ENCODE data around the gene PIP5K1A. TPM values are rescaled to one million over a fixed set of nuclear protein-coding genes. Genes with fewer than 3 reads are reported as not detected.
A peak's percentile ranks its signal among the peaks of the same experiment; 100 is the strongest.
"Not testable (repeated sequence)": the region's sequence is repeated elsewhere in the genome, so short reads cannot be mapped to it uniquely, and the experiment has no call there.

PIP5K1A gene
- total RNA-seq, 2 experiments from 2014 or later, result 74.5 to 85.1 TPM

- peaks cover 58% of the 10 kb centered on the region for H3K36me3 Mint-ChIP-seq (ENCODE audit: low read depth)
- ATAC-seq (peak; percentile 96), DNase-seq (peak; percentile 98)
- H3K9me3 Mint-ChIP-seq (ENCODE audit: low read depth), result no peaks in the 10 kb centered on the region
- intact Hi-C loops (cut with DNase I, micrococcal nuclease), result loop anchor here (1.0 to 10.0 kb wide), 14 partner anchors 10 to 601 kb away; partner anchors contain the start of genes PSMD4 (in 2 of the 2), ENSA (in 1 of the 2), GABPB2 (in 1 of the 2) and PI4KB (in 1 of the 2)
- H3K27me3 Mint-ChIP-seq, result no peaks in the 10 kb centered on the region
- H3K4me3 Mint-ChIP-seq, result peak within 1 kb of the TSS; percentile 92
- ChIA-PET CTCF (interaction anchor here (0.6 to 4.4 kb wide), 7 partner anchors 9 to 114 kb away, joined by 3 to 25 read pairs (median 4); partner anchors contain the start of genes PSMD4, TMOD4 and TNFAIP8L2), POLR2A (interaction anchor here (0.9 to 2.8 kb wide), 3 partner anchors 9 to 34 kb away, joined by 3 to 14 read pairs (median 9); partner anchors contain the start of genes TNFAIP8L2 and VPS72)
- H3K4me1 Mint-ChIP-seq, result peaks cover 48% of the 10 kb centered on the region
- H3K27ac Mint-ChIP-seq, result peak within 1 kb of the TSS; percentile 98
These were observed 32.4 kb upstream of the PIP5K1A start, which contains the start of the genes LYSMD1 and SCNM1 for GRCh38 chr1:151165738-151166504. Gene LYSMD1, minus strand, starts transcription at chr1:151165902. Its CDS starts 644 bp downstream, at chr1:151165258. Gene SCNM1, plus strand, starts transcription at chr1:151166144. Its CDS starts 9 bp downstream, at chr1:151166153.

DNA sequence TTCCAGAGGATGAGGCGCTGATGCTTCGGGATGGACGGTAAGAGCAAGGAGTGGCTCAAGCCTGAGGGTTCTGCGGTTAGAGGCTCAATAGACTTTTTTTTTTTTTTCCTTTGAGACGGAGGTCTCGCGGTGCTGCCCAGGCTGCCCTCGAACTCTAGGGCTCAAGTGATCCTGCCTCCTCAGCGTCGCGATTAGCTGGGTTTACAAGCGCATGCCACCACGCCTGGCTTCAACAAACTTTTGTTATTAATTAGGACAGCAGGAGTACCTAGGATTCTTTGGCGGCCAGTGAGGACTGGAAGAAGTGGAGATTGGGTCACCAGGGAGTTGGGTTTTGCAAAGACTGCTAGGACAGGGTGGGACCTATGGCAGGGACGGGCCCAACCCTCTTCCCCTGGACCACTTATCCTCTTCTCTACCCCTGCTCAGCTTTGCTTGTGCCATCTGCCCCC lies 31.8 kb upstream of the PIP5K1A start:
- Mint-ChIP-seq H3K36me3 (ENCODE audit: low read depth) (peaks cover 56% of the 10 kb centered on the region), H3K9me3 (ENCODE audit: low read depth) (no peaks in the 10 kb centered on the region), H3K27ac (peak overlapping the region; percentile 98), H3K27me3 (no peaks in the 10 kb centered on the region), H3K4me3 (peak overlapping the region; percentile 92), H3K4me1 (peaks cover 44% of the 10 kb centered on the region)
- ATAC-seq (peak; percentile 1), DNase-seq (peak; percentile 37)
- intact Hi-C loops (cut with DNase I, micrococcal nuclease), result loop anchor here (1.0 to 10.0 kb wide), 10 partner anchors 20 to 602 kb away; partner anchors contain the start of genes PSMD4 (in 2 of the 2), ENSA (in 1 of the 2), PI4KB (in 1 of the 2) and PIP5K1A (in 1 of the 2)
- ChIA-PET POLR2A (interaction anchor here (0.6 to 2.8 kb wide), 5 partner anchors 9 to 233 kb away, joined by 3 to 14 read pairs (median 9); partner anchors contain the start of genes PSMB4, TNFAIP8L2 and VPS72), CTCF (interaction anchor here (0.6 to 4.4 kb wide), 5 partner anchors 10 to 115 kb away, joined by 3 to 25 read pairs (median 7); partner anchors contain the start of genes TMOD4 and TNFAIP8L2)

- H3K27ac Mint-ChIP-seq, result peak overlapping the region; percentile 98
- DNase-seq (no peak), ATAC-seq (no peak)
- intact Hi-C loops (cut with DNase I, micrococcal nuclease), result loop anchor here in 1 of 2 experiments (2.0 to 10.0 kb wide), 2 partner anchors 30 to 602 kb away; no protein-coding TSS in a partner anchor
- POLR2A ChIA-PET, result interaction anchor here (0.6 to 2.8 kb wide), 5 partner anchors 10 to 232 kb away, joined by 3 to 14 read pairs (median 9); partner anchors contain the start of genes PSMB4, TNFAIP8L2 and VPS72
- CTCF ChIA-PET, result interaction anchor here (1.0 to 4.4 kb wide), 4 partner anchors 9 to 116 kb away, joined by 3 to 25 read pairs (median 8); partner anchors contain the start of genes TMOD4 and TNFAIP8L2
- H3K27me3 Mint-ChIP-seq, result no peaks in the 10 kb centered on the region
- peaks cover 51% of the 10 kb centered on the region for H3K36me3 Mint-ChIP-seq (ENCODE audit: low read depth)
- H3K9me3 Mint-ChIP-seq (ENCODE audit: low read depth), result no peaks in the 10 kb centered on the region
- peak overlapping the region; percentile 92 for H3K4me3 Mint-ChIP-seq
- peaks cover 38% of the 10 kb centered on the region for H3K4me1 Mint-ChIP-seq
These were observed 31.2 kb upstream of the PIP5K1A start for GRCh38 chr1:151167116-151167515.

DNA sequence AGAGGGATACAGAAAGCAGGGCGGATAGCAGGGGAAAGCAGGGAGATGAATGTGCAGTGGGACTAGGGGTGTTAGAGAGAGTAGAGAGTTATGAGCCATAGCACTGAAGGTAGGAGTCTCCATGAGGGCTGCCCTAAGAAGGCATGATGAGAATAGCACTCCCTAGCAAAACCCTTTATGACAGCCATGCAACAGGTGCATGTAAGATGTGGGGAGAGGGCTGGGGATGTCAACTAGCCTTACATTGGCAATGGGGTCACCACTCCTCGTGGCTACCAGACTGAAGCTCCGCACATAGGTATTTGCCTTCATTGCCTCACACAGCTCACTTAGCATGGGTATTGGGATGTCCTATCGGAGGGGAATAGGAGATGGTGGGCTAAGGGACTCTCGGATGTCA lies 27.2 kb upstream of the PIP5K1A start:
- intact Hi-C loops (cut with DNase I, micrococcal nuclease), result no loop called here
- H3K27ac Mint-ChIP-seq, result no peak overlapping the region
- DNase-seq (no peak), ATAC-seq (no peak)
- H3K4me3 Mint-ChIP-seq, result no peak overlapping the region
- H3K4me1 Mint-ChIP-seq, result peaks cover 11% of the 10 kb centered on the region
- peaks cover 32% of the 10 kb centered on the region for H3K36me3 Mint-ChIP-seq (ENCODE audit: low read depth)
- ChIA-PET POLR2A (interaction anchor here (0.5 kb wide), 1 partner anchor 81 kb away, joined by 7 read pairs; no protein-coding TSS in a partner anchor), CTCF (interaction anchor here (0.9 to 1.1 kb wide), 3 partner anchors 15 to 81 kb away, joined by 3 read pairs; partner anchors contain the start of gene TNFAIP8L2)
- no peaks in the 10 kb centered on the region for H3K9me3 Mint-ChIP-seq (ENCODE audit: low read depth)
- no peaks in the 10 kb centered on the region for H3K27me3 Mint-ChIP-seq

GRCh38 chr1:151175041-151175741 lies 23.2 kb upstream of the PIP5K1A start:
- Mint-ChIP-seq H3K27ac (no peak overlapping the region), H3K27me3 (no peaks in the 10 kb centered on the region), H3K9me3 (ENCODE audit: low read depth) (no peaks in the 10 kb centered on the region), H3K4me1 (no peaks in the 10 kb centered on the region), H3K4me3 (no peak overlapping the region), H3K36me3 (ENCODE audit: low read depth) (peaks cover 36% of the 10 kb centered on the region)
- DNase-seq, result no peak
- intact Hi-C loops (cut with DNase I, micrococcal nuclease), result no loop called here
- POLR2A ChIA-PET, result no interaction called here
- no peak for ATAC-seq
- CTCF ChIA-PET, result interaction anchor here (0.5 to 1.7 kb wide), 4 partner anchors 19 to 151 kb away, joined by 3 to 8 read pairs (median 4); partner anchors contain the start of gene TNFAIP8L2

DNA sequence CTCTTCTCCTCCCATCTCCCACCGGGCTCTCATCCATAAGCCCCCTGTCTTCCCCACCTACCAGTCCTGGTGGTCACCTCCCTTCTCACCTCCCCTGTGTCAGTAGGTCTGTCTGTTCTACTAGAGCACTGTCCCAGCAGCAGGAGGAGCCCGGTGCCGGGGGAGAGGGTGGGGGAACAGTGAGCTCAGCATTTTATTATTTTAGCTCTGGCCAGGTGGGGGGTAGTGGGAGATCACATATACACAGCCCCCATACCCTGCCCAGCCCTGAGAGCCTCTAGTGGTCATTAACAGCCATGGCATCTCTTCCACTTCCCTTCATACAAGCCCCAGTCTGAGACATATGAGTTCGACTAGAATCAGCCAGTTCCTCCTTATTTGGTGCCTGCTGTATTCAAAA lies 22.5 kb upstream of the PIP5K1A start, which contains the start of gene TMOD4:
TSS of gene TMOD4 (minus strand) at position 119 of the 400 bp plus-strand sequence. CDS start 1,106 bp downstream, outside the sequence.
- H3K4me3 Mint-ChIP-seq, result no peak within 1 kb of the TSS
- peak; percentile 79 for ATAC-seq
- H3K27ac Mint-ChIP-seq, result no peak within 1 kb of the TSS
- peaks cover 41% of the 10 kb centered on the region for H3K36me3 Mint-ChIP-seq (ENCODE audit: low read depth)
- no peak for DNase-seq
- no peaks in the 10 kb centered on the region for H3K27me3 Mint-ChIP-seq
- H3K4me1 Mint-ChIP-seq, result no peaks in the 10 kb centered on the region
- POLR2A ChIA-PET, result no interaction called here
- no peaks in the 10 kb centered on the region for H3K9me3 Mint-ChIP-seq (ENCODE audit: low read depth)
- intact Hi-C loops (cut with DNase I, micrococcal nuclease), result no loop called here
- CTCF ChIA-PET, result interaction anchor here (1.0 to 1.7 kb wide), 2 partner anchors 9 to 19 kb away, joined by 7 to 8 read pairs; partner anchors contain the start of gene TNFAIP8L2

DNA sequence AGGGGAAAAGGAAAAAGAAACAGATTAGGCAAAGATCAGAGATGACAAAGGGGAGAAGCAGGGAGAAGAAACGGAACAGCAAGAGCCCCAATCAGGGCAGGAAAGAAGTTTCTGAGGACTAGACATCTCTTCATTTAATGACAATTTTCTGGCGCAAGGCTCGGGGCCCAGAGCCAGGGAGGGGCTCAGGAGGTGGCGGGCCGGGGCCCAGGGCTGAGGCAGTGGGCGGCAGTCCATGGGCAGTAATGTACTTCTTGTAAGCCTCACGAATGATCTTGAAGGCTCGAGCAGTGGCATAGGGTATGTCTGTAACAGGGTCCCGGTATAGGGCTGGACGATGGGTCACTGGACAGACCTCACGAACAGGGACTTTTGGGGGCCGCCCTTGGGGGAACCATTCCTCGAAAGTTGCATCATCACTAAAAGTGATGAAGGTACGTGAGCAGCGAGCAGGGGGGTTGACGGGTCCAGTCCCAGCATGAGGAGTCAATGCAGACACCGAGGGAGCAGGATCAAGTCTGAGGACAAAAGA lies 21.8 kb upstream of the PIP5K1A start:
- ChIA-PET POLR2A (no interaction called here), CTCF (interaction anchor here (0.7 to 1.7 kb wide), 5 partner anchors 9 to 20 kb away, joined by 3 to 8 read pairs (median 4); partner anchors contain the start of gene TNFAIP8L2)
- Mint-ChIP-seq H3K9me3 (ENCODE audit: low read depth) (no peaks in the 10 kb centered on the region), H3K27me3 (no peaks in the 10 kb centered on the region), H3K27ac (no peak overlapping the region), H3K4me1 (no peaks in the 10 kb centered on the region), H3K4me3 (no peak overlapping the region), H3K36me3 (ENCODE audit: low read depth) (peaks cover 43% of the 10 kb centered on the region)
- intact Hi-C loops (cut with DNase I, micrococcal nuclease), result no loop called here
- ATAC-seq (no peak), DNase-seq (no peak)

DNA sequence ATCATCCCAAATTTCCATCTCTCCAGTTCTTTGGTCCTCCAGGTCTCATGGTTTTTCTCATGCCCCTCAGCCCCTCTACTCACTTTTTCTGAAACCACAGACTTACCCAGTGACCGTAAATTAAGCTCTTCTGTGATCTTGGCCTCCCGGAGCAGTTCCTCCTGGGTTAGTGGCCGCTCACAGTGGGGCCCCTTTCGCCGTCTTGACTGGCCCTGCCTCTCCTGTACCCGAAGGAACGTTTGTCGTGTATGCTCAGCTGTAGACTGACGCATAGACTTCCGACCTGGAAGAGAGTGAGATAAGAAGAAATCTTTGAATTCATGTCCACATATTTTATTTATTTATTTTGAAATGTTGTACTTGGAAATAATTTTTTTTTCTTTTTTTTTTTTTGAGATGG lies 14.1 kb upstream of the PIP5K1A start:
- DNase-seq (no peak), ATAC-seq (no peak)
- Mint-ChIP-seq H3K27me3 (no peaks in the 10 kb centered on the region), H3K36me3 (ENCODE audit: low read depth) (peaks cover 42% of the 10 kb centered on the region), H3K9me3 (ENCODE audit: low read depth) (no peaks in the 10 kb centered on the region), H3K4me3 (no peak overlapping the region), H3K4me1 (peaks cover 17% of the 10 kb centered on the region), H3K27ac (no peak overlapping the region)
- POLR2A ChIA-PET, result no interaction called here
- intact Hi-C loops (cut with DNase I, micrococcal nuclease), result no loop called here
- CTCF ChIA-PET, result interaction anchor here (1.2 kb wide), 1 partner anchor 28 kb away, joined by 4 read pairs; the partner anchor contains the start of gene TNFAIP8L2

GRCh38 chr1:151187205-151187604 lies 11.1 kb upstream of the PIP5K1A start:
- ChIA-PET CTCF (interaction anchor here (0.5 to 1.1 kb wide), 2 partner anchors 8 to 10 kb away, joined by 3 read pairs; no protein-coding TSS in a partner anchor), POLR2A (no interaction called here)
- H3K27me3 Mint-ChIP-seq, result no peaks in the 10 kb centered on the region
- H3K4me1 Mint-ChIP-seq, result peaks cover 27% of the 10 kb centered on the region
- intact Hi-C loops (cut with DNase I, micrococcal nuclease), result no loop called here
- no peaks in the 10 kb centered on the region for H3K9me3 Mint-ChIP-seq (ENCODE audit: low read depth)
- H3K4me3 Mint-ChIP-seq, result no peak overlapping the region
- no peak overlapping the region for H3K27ac Mint-ChIP-seq
- ATAC-seq (no peak), DNase-seq (no peak)
- H3K36me3 Mint-ChIP-seq (ENCODE audit: low read depth), result peaks cover 23% of the 10 kb centered on the region

DNA sequence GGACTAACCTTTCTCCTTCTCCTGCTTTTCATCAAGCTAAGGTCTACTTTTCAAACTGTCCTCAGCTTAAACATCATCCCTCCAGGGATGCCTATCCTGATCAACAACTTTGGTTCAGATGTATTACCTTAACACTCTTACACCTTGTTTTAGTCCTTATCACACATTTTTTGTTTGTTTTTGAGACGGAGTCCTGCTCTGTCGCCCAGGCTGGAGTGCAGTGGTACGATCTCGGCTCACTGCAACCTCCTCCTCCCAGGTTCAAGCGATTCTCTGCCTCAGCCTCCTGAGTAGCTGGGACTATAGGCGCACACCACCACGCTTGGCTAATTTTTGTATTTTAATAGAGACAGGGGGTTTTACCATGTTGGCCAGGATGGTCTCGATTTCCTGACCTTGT lies 9.7 kb upstream of the PIP5K1A start:
- ATAC-seq; POLR2A ChIA-PET; DNase-seq; intact Hi-C loops (cut with DNase I, micrococcal nuclease); H3K9me3 Mint-ChIP-seq (ENCODE audit: low read depth); H3K27me3 Mint-ChIP-seq: not testable (repeated sequence)
- Mint-ChIP-seq H3K4me1 (peaks cover 27% of the 10 kb centered on the region), H3K4me3 (peak overlapping the region; percentile 96), H3K27ac (peak overlapping the region; percentile 98), H3K36me3 (ENCODE audit: low read depth) (peaks cover 12% of the 10 kb centered on the region)
- CTCF ChIA-PET, result interaction anchor here (0.6 to 1.5 kb wide), 6 partner anchors 10 to 102 kb away, joined by 3 to 7 read pairs (median 3); no protein-coding TSS in a partner anchor

Data from activated CD4-positive, alpha-beta T cell treated with anti-CD3 and anti-CD28 coated beads for 36 hours (primary cell).